Uterus (tissue), 4 donors: ENCODE measurements around the gene PLK5. TPM values are rescaled to one million over a fixed set of nuclear protein-coding genes. Genes with fewer than 3 reads are reported as not detected.

ENCODE experiments used
- DNase-seq, 2 donors: peaks; one replicate each; pipeline ENCODE4 v3.0.0-alpha.2; 2019 to 2020
- H3K27ac ChIP-seq, 2 donors: fragments of 200-600 bp; sonication (generic); 1 replicate in 1 of 2; 2 replicates in 1 of 2; pipeline ENCODE4 v1.5.1; 2016 to 2018
- H3K27me3 ChIP-seq, 2 donors: fragments of 200-600 bp; sonication (generic); one replicate each; pipeline ENCODE4 v1.5.1; 2018 to 2019; ENCODE audit warnings: control low read depth in 1 of 2
- H3K36me3 ChIP-seq, 2 donors: fragments of 200-600 bp; sonication (generic); one replicate each; pipeline ENCODE4 v1.5.1; 2019; ENCODE audit warnings: control low read depth in 1 of 2
- H3K4me1 ChIP-seq, 2 donors: fragments of 200-600 bp; sonication (generic); one replicate each; pipeline ENCODE4 v1.5.1; 2018 to 2019; ENCODE audit warnings: control low read depth in 1 of 2
- H3K4me3 ChIP-seq, 2 donors: fragments of 200-600 bp; sonication (generic); 1 replicate in 1 of 2; 2 replicates in 1 of 2; pipeline ENCODE4 v1.5.1; 2018 to 2019; ENCODE audit warnings: mild to moderate bottlenecking in 1 of 2
- H3K9me3 ChIP-seq, 2 donors: fragments of 200-600 bp; sonication (generic); one replicate each; pipeline ENCODE4 v1.5.1; 2019; ENCODE audit warnings: control low read depth in 1 of 2
- POLR2A ChIP-seq, 2 donors: fragments of 450-650 bp; IDR thresholded peaks; one replicate each; pipeline ENCODE4 v1.6.1; 2016; ENCODE audit warnings: antibody characterized with exemption in 2 of 2, mild to moderate bottlenecking in 1 of 2, moderate library complexity in 1 of 2
- intact Hi-C: fragments of 100-400 bp; cut with DNase I; formaldehyde crosslinking; loops from one replicate; pipeline ENCODE4 v1.15.1; 2023; ENCODE audit warnings: low total_unique reads
- total RNA-seq, 4 donors: library from RNA; depleted of rRNA in 3 of 4; stranded (reverse); fragments of >200 nt in 3 of 4; gene quantifications; one replicate each; pipeline versions ENCODE4 v1.1.0 to v1.2.4, GENCODE V29; 2014 to 2023
- TF ChIP-seq, protein P1 (sequence below), 4 experiments: fragments of 200-600 bp in 2 of 4; fragments of 450-650 bp in 2 of 4; sonication (generic) in 2 of 4; IDR thresholded peaks; one replicate each; pipeline ENCODE4 v1.5.1; 2016 to 2019; ENCODE audit warnings: antibody characterized with exemption in 4 of 4, mild to moderate bottlenecking in 2 of 4, moderate library complexity in 1 of 4
- donor health status: DM: yes; HTN: yes; CAD: no.

Gene PLK5
- total RNA-seq, 4 donors from 2014 or later: 0.21 to 2.7 TPM; not detected in 2

- no peaks in the 10 kb centered on the region for H3K36me3 ChIP-seq
- no peaks in the 10 kb centered on the region for H3K27me3 ChIP-seq
- intact Hi-C loops: no loop called here
- H3K4me1 ChIP-seq: peaks cover 0 to 4% of the 10 kb centered on the region in 2 donors
- H3K27ac ChIP-seq: no peak overlapping the region
- no peak overlapping the region for H3K4me3 ChIP-seq
- DNase-seq: no peak
- TF ChIP-seq, protein P1, sequence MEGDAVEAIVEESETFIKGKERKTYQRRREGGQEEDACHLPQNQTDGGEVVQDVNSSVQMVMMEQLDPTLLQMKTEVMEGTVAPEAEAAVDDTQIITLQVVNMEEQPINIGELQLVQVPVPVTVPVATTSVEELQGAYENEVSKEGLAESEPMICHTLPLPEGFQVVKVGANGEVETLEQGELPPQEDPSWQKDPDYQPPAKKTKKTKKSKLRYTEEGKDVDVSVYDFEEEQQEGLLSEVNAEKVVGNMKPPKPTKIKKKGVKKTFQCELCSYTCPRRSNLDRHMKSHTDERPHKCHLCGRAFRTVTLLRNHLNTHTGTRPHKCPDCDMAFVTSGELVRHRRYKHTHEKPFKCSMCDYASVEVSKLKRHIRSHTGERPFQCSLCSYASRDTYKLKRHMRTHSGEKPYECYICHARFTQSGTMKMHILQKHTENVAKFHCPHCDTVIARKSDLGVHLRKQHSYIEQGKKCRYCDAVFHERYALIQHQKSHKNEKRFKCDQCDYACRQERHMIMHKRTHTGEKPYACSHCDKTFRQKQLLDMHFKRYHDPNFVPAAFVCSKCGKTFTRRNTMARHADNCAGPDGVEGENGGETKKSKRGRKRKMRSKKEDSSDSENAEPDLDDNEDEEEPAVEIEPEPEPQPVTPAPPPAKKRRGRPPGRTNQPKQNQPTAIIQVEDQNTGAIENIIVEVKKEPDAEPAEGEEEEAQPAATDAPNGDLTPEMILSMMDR (IDR thresholded peaks at IDR 0.05): no peak
- no peak for TF ChIP-seq POLR2A (IDR thresholded peaks at IDR 0.05)
- no peaks in the 10 kb centered on the region for H3K9me3 ChIP-seq
Measured at GRCh38 chr19:1572795-1573194, 48.9 kb downstream of the PLK5 start.

DNA sequence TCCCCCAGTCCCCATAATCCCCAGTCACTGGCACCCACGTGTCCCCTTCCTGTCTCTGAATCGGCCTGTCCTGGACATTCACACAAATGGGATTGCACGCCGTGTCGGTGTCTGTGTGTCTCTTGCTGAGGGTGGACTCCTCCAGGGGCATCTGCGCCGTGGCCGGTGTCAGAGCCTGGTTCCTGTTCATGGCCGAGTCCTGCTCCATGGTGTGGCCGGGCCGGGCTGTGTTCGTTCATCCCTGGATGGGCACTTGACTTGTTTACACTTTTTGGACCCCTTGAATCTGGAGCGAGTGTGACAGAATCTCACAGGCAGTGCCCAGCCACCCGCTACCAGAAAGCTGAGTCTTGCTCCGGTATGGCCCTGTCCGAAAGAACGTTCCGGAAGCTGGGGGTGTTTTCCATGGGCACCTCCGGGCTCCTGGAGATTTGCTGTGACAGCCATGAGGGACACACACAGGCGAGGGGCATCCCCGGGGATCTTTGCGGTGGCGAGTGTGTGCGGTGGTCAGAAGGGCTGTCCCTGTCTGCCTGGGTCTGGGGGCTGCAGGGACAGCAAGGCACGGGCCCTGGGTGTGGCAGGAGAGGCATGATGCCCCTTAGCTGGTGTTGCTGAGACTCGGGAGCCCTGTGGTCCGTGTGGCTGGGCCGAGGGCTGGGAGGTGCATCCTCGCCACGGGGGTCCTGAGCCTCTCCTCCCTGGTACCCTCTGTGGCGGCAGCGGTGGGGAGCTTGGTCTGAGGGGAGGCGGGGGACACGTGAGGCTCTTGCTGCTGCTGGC, 50.7 kb downstream of the PLK5 start:
- intact Hi-C loops: no loop called here
- no peak overlapping the region for H3K27ac ChIP-seq
- no peak for DNase-seq

GRCh38 chr19:1575323-1576241, 51.7 kb downstream of the PLK5 start:
- no peak overlapping the region for H3K27ac ChIP-seq
- TF ChIP-seq, protein P1 (IDR thresholded peaks at IDR 0.05): no peak
- no peak for TF ChIP-seq POLR2A (IDR thresholded peaks at IDR 0.05)
- no peaks in the 10 kb centered on the region for H3K27me3 ChIP-seq
- no peaks in the 10 kb centered on the region for H3K4me1 ChIP-seq
- no peak for DNase-seq
- intact Hi-C loops: no loop called here
- no peaks in the 10 kb centered on the region for H3K36me3 ChIP-seq
- no peaks in the 10 kb centered on the region for H3K9me3 ChIP-seq
- H3K4me3 ChIP-seq: no peak overlapping the region

More for the DNA sequence above, 50.7 kb downstream of the PLK5 start:
- Histone ChIP-seq H3K27me3 (no peaks in the 10 kb centered on the region), H3K36me3 (no peaks in the 10 kb centered on the region), H3K4me1 (no peaks in the 10 kb centered on the region), H3K9me3 (no peaks in the 10 kb centered on the region), H3K4me3 (no peak overlapping the region)
- TF ChIP-seq, protein P1 (IDR thresholded peaks at IDR 0.05): no peak
- TF ChIP-seq POLR2A (IDR thresholded peaks at IDR 0.05): no peak

DNA sequence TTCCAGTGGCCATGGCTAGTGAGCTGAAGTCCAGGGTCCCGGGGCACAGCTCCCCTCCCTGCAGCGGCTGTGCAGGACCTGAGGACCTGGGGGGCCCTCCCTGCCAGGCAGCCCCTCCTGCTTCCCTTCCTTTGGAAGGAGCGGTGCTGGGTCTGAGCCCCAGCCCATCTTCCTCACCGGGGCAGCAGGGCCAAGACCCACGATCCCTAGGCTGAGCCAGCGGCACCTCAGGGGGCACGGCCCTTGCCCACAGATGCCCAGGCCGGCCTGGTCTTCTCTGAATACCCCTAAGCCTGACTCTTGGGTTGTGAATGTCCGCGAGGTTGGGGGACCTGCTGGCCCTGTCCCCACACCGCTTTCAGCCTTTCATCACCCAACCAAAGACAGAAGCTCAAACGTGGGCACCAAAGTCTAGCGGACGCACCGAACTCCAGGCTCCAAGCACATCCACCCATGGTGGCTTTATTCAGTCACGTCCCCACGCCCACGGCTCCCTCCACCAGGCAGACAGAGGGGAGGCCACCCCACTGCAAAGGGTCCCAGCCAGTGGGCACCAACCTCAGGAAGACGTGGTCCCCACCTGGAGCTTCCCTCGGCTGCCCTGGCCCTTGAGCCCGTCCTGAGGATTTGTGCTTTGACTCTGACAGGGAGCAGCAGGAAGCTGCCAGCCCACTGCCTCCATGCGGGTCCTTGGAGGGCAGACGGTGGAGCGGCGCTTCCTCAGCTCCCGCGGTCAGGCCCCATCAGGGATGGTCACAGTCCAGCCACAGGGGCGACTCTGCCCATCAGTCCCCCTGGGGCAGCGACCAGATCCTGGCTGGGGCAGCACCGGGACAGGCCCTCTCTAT, 52.6 kb downstream of the PLK5 start:
- TF ChIP-seq, protein P1 (IDR thresholded peaks at IDR 0.05): no peak
- TF ChIP-seq POLR2A (IDR thresholded peaks at IDR 0.05): no peak
- no peak overlapping the region for H3K27ac ChIP-seq
- H3K36me3 ChIP-seq: no peaks in the 10 kb centered on the region
- intact Hi-C loops: no loop called here
- DNase-seq: no peak
- H3K4me3 ChIP-seq: no peak overlapping the region
- H3K9me3 ChIP-seq: no peaks in the 10 kb centered on the region
- H3K4me1 ChIP-seq: no peaks in the 10 kb centered on the region
- no peaks in the 10 kb centered on the region for H3K27me3 ChIP-seq
